Heart left ventricle (tissue), 16 donors: ENCODE results near the gene PHF1. TPM values are rescaled to one million over a fixed set of nuclear protein-coding genes. Genes with fewer than 3 reads are reported as not detected.
"Not testable (repeated sequence)": the region's sequence is repeated elsewhere in the genome, so short reads cannot be mapped to it uniquely, and the experiment has no call there.

Experiments used
- ATAC-seq, 4 donors: fragments of 200-7000 bp; cut with Tn5 transposase; one replicate each; pipeline ENCODE4 v1.9.1; 2020 to 2022; ENCODE audit warnings: moderate library complexity in 4 of 4, mild to moderate bottlenecking in 3 of 4, moderate number of reproducible peaks in 1 of 4
- DNase-seq, 5 donors: peaks; one replicate each; pipeline ENCODE4 v3.0.0-alpha.2; 2020
- H3K27ac ChIP-seq, 12 donors: fragments of 200-600 bp; sonication (generic) in 4 of 12; one replicate each; pipeline versions ENCODE4 v1.5.0 to v1.8.0; 2016 to 2022; ENCODE audit warnings: mild to moderate bottlenecking in 2 of 12
- H3K27me3 ChIP-seq, 9 donors: fragments of 200-600 bp; sonication (generic) in 2 of 9; one replicate each; pipeline versions ENCODE4 v1.5.1 to v1.8.0; 2016 to 2022; ENCODE audit warnings: mild to moderate bottlenecking in 3 of 9
- H3K36me3 ChIP-seq, 9 donors: fragments of 200-600 bp; sonication (generic) in 2 of 9; one replicate each; pipeline versions ENCODE4 v1.5.0 to v1.8.0; 2018 to 2022; ENCODE audit warnings: mild to moderate bottlenecking in 2 of 9
- H3K4me1 ChIP-seq, 12 donors: fragments of 200-600 bp; sonication (generic) in 4 of 12; one replicate each; pipeline versions ENCODE4 v1.5.0 to v1.8.0; 2016 to 2022; ENCODE audit warnings: mild to moderate bottlenecking in 3 of 12
- H3K4me3 ChIP-seq, 12 donors: fragments of 200-600 bp; sonication (generic) in 4 of 12; one replicate each; pipeline versions ENCODE4 v1.5.0 to v1.8.0; 2017 to 2022; ENCODE audit warnings: mild to moderate bottlenecking in 9 of 12, moderate library complexity in 4 of 12
- H3K9me3 ChIP-seq, 12 donors: fragments of 200-600 bp; sonication (generic) in 4 of 12; one replicate each; pipeline versions ENCODE4 v1.5.0 to v1.8.0; 2016 to 2022; ENCODE audit warnings: mild to moderate bottlenecking in 1 of 12
- CTCF ChIP-seq, 12 donors: fragments of 200-600 bp; sonication (generic) in 4 of 12; IDR thresholded peaks; one replicate each; pipeline versions ENCODE4 v1.5.0 to v1.8.0; 2018 to 2022; ENCODE audit warnings: antibody characterized with exemption in 12 of 12, mild to moderate bottlenecking in 5 of 12
- POLR2A ChIP-seq, 2 donors: fragments of 450-650 bp; IDR thresholded peaks; one replicate each; pipeline ENCODE4 v1.6.1; 2017; ENCODE audit warnings: antibody characterized with exemption in 2 of 2, mild to moderate bottlenecking in 2 of 2, moderate library complexity in 2 of 2
- WGBS, 4 donors: extraction: QIAGEN DNeasy Blood & Tissue Kit in 2 of 4; methylation state at CpG; one replicate each; pipeline versions ENCODE4 v1.1.5 to v1.1.7; 2013 to 2018; 5-methylcytosine and 5-hydroxymethylcytosine counted together
- intact Hi-C, 10 donors: fragments of 100-400 bp; cut with DNase I; formaldehyde crosslinking; loops; one replicate each; pipeline versions ENCODE4 v1.11.1 to v1.14.2; 2022
- polyA plus RNA-seq, 2 donors: library from polyadenylated mRNA; stranded (reverse); fragments of 200-250 nt; gene quantifications; one replicate each; pipeline ENCODE4 v1.2.3, GENCODE V29; 2013
- total RNA-seq, 9 donors: library from RNA; depleted of rRNA in 2 of 9; stranded (reverse); fragments of >200 nt in 2 of 9; fragmentation: NEBNext Ultra II Directional in 3 of 9; extraction: Animal tissue kit (Norgen Biotek cat#: 25700) in 3 of 9; gene quantifications; one replicate each; pipeline versions ENCODE4 v1.1.0 to v1.2.4, GENCODE V29; 2016 to 2023
- donor health status: ischemic (EF 13 %, LVEDD 7.1; RV severe dilation, severe dysfunction).
- donor health status: healthy with polysubstance abuse.
- donor health status: DM: no; HTN: yes; CAD: no.
- donor health status: DM: no; HTN: no; CAD: no.
- donor health status: ischemic (EF 25% LVEDD 6.9; RV normal size, moderate dysfunction).
- donor health status: ischemic (EF 25% LVEDD 5.7; RV mildly dilated, moderate dysfunction).
- donor health status: healthy.
- donor health status: DM: yes; HTN: yes; CAD: no.
- donor health status: ischemic (EF 35%, LVEDD 5.7; RV mildly dilated, moderate dysfunction).
- donor health status: nonischemic (EF 11% LVEDD 7.7; RV severe dilation, severe dysfunction).
- donor health status: DM: yes; HTN: yes; CAD: no.
- donor health status: PGD.
- donor health status: ischemic (EF 29% LVEDD 5.4; RV normal size, mild dysfunction).
- donor health status: nonischemic (EF 23%, LVEDD 6.1; RV moderate dilation, normal function).

The PHF1 gene
- total and polyA plus RNA-seq, 11 donors: 43.0 to 82.1 (median 50.0) TPM

- DNase-seq (no peak), ATAC-seq (no peak)
- 89 to 95% (median 91%) methylated on average over 1 of the region's 1 CpG for WGBS, 4 donors
- Histone ChIP-seq H3K4me1 (peaks cover 0 to 5% (median 0%) of the 10 kb centered on the region in 12 donors), H3K36me3 (no peaks in the 10 kb centered on the region), H3K27ac (no peak overlapping the region), H3K4me3 (no peak overlapping the region), H3K9me3 (no peaks in the 10 kb centered on the region), H3K27me3 (no peaks in the 10 kb centered on the region)
- intact Hi-C loops: no loop called here
- no peak for TF ChIP-seq CTCF (IDR thresholded peaks at IDR 0.05)
- TF ChIP-seq POLR2A (IDR thresholded peaks at IDR 0.05): no peak
These were observed 13.3 kb upstream of the PHF1 start for GRCh38 chr6:33397541-33397940.

- H3K4me1 ChIP-seq, ATAC-seq, DNase-seq, H3K9me3 ChIP-seq, H3K36me3 ChIP-seq, H3K27me3 ChIP-seq, intact Hi-C loops, H3K4me3 ChIP-seq, H3K27ac ChIP-seq: not testable (repeated sequence)
- WGBS, 4 donors: 93 to 98% (median 95%) methylated on average over 3 of the region's 3 CpGs
These were observed 12.2 kb upstream of the PHF1 start for GRCh38 chr6:33398601-33399000.

- H3K36me3 ChIP-seq, H3K4me3 ChIP-seq, H3K27ac ChIP-seq, intact Hi-C loops, H3K9me3 ChIP-seq, ATAC-seq, H3K27me3 ChIP-seq, DNase-seq, H3K4me1 ChIP-seq: not testable (repeated sequence)
- 94 to 97% (median 96%) methylated on average over 6 of the region's 6 CpGs for WGBS, 4 donors
These were observed 10.9 kb upstream of the PHF1 start for GRCh38 chr6:33399881-33400280.

- TF ChIP-seq POLR2A (IDR thresholded peaks at IDR 0.05) (no peak), CTCF (IDR thresholded peaks at IDR 0.05) (no peak)
- Histone ChIP-seq H3K4me3 (no peak overlapping the region), H3K9me3 (no peaks in the 10 kb centered on the region), H3K4me1 (peaks cover 0 to 6% (median 0%) of the 10 kb centered on the region in 12 donors), H3K27ac (no peak overlapping the region), H3K36me3 (peaks cover 0 to 18% (median 0%) of the 10 kb centered on the region in 9 donors), H3K27me3 (no peaks in the 10 kb centered on the region)
- WGBS, 4 donors: 92 to 97% (median 93%) methylated on average over 17 of the region's 17 CpGs
- no peak for DNase-seq
- intact Hi-C loops: no loop called here
- ATAC-seq: no peak
These were observed 5.9 kb upstream of the PHF1 start for GRCh38 chr6:33404884-33405283.

- intact Hi-C loops: no loop called here
- peaks cover 0 to 7% (median 0%) of the 10 kb centered on the region in 12 donors for H3K4me1 ChIP-seq
- H3K4me3 ChIP-seq: no peak overlapping the region
- no peak for ATAC-seq
- H3K27me3 ChIP-seq: no peaks in the 10 kb centered on the region
- peaks cover 0 to 18% (median 0%) of the 10 kb centered on the region in 9 donors for H3K36me3 ChIP-seq
- TF ChIP-seq CTCF (IDR thresholded peaks at IDR 0.05) (no peak), POLR2A (IDR thresholded peaks at IDR 0.05) (no peak)
- 92 to 93% (median 92%) methylated on average over 14 to 15 of the region's 15 CpGs for WGBS, 4 donors
- no peaks in the 10 kb centered on the region for H3K9me3 ChIP-seq
- no peak for DNase-seq
- no peak overlapping the region for H3K27ac ChIP-seq
These were observed 5.4 kb upstream of the PHF1 start for GRCh38 chr6:33405386-33405940.
